SIG-M5 (cell line): ENCODE results near the gene PGM1.

Experiments
- DNase-seq: peaks from one replicate; lab custom pipeline; 2025; lab: John Stamatoyannopoulos, UW

PGM1 gene

GRCh38 chr1:63665824-63666223, 72.6 kb downstream of the PGM1 start:
- no peak for DNase-seq

DNA sequence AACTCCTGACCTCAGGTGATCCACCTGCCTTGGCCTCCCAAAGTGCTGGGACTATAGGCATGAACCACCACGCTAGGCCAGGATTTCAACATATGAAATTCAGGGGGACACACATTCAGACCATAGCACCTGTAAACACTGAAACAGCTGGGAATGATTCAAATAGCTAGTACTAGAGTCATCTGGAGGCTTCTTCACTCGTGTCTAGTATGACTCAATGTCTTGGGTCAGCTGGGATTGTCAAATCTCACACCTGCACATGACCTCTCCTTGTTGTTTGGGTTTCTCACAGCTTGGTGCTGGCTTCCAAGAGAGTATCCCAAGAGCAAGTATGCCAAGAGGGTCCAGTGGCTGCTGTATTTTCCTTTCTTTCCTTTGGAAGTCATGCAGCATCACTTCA, 75.1 kb downstream of the PGM1 start:
- DNase-seq = no peak

DNA sequence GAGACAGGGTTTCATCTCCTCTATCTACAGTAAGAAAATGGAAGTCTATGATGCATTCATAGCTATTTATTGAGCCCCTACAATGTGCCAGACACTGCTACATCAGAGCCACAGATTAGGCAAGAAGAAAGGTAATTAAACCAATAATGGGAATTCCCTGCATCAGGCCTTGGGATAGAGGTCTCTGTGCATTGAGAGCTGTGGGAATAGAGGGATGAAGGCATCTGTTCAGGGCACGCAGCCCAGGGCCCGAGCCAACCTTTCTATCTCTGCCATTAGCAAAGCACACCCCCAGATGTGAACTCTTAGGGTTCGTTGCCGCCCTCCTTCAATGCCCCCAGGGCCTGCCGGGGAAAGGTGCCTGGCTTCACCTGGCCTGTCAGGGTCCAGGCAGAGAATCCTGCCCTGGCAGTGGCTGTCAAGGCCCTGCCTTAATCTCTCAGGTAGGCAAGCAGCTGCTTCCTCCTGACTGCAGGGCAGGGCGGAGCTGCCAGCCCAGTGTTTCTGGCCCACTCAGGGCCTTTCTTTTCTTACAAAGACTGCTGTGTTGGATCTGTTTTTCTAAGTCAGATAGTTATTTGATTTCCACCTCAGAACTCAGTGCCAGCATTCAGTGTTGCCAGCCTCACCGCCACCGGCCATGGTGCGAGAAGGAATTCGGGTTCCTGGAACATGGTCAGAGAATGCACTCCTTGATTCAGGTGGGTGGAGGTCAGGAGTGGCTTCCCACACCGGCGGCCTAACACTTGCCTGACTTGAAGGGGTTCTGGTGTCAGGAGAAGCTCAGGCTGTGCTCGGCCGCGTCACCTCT, 76.1 kb downstream of the PGM1 start:
- DNase-seq = no peak

- no peak for DNase-seq
Observed at GRCh38 chr1:63670164-63670563, 77.0 kb downstream of the PGM1 start.

- DNase-seq = no peak
Observed at GRCh38 chr1:63671514-63671913, 78.3 kb downstream of the PGM1 start.

DNA sequence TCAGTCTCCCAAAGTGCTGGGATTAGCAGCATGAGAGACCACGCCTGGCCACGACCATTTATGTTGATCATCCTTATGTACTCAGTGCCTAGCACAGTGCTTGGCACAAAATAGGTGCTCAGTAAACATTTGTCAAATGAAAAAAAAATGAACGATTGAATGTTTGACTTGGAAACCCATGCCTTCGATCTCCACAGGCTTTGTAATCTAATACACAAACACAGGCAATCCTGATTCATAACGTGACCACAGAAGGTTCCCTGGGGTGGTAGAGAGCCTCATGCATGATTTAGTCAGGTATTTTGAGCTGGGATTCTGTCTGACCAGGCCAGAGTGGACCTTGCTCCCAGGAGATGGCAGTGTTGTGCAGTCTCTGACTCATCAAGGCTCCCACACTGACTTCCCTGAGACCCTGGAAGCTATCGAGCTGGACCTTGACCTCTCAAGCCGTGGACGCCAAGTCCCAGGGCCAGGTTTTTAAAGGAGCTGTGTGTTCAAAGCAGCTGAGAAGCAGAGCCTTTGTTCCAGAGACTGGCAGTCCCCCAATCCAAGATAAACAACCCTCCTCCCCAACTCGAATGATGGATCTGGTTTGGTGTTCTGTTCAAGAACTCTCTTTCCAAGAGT, 81.1 kb downstream of the PGM1 start:
- DNase-seq = no peak

DNA sequence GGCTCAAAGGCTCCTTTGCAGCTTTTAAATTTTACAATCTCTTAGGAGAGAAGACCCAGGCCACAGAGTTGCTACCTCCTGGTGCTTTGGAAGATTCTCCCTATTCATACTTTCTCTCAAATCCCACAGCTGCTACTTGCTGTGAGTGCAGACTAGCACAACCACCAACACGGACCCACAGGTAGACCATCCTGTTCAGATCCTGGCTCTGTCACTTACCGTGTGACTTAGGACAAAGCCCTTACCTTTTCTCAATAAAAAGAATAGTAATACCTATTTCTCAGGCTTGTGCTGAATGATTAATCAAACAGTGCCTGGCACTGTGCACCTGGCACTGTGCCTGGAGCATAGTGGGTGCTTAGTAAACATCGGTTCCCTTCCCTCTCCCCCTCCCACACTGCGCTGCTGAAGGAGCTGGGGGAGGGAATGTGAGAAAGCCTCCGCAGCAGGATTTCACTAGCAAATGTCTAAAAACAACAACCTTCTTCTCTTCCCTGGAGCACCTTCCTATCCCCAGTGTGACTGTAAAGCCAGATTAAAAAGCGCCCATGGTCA, 81.7 kb downstream of the PGM1 start:
- no peak for DNase-seq

DNA sequence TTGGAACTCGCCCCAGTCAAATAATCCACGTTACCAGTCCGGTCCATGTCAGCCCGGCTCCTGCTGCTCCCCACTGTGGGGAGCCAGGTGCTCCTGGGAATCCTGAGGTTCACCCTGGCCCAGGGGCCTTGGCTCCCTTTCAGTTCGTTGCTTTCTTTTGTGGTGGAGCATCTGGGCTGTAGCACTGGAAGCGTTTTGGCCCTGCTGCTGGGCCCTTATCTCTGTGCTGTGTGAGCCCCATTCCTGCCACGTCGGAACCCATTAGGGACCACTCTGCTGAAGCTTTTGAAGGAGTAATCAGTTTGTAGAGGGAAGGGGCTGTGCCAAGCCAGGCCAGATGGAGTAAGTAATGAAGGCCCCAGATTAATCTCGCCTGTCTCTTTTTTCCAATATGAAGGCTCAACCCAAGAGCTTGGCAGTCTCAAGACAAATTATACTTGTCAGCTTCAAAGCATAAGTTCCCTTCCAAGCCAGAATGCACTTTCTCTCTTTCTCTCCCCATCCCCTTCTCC, 82.3 kb downstream of the PGM1 start:
- no peak for DNase-seq

GRCh38 chr1:63677497-63677896, 84.3 kb downstream of the PGM1 start:
- no peak for DNase-seq

DNA sequence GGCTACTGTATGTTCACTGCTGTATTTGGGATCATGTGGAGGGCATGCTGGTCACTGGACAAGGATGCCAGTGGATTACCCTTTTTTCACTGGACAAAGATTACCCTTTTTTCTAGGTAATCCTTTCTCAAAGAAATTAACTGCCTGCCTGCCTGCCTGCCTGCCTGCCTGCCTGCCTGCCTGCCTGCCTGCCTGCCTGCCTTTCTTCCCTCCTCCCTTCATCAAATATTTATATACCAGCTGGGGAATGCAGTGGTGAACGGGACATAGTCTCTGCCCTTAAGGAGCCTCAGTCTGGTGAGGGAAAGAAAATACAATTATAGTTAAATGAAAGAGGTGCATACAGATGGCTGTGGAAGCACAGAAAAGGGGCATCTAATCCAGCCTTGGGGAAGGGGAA, 85.0 kb downstream of the PGM1 start:
- DNase-seq = no peak

DNA sequence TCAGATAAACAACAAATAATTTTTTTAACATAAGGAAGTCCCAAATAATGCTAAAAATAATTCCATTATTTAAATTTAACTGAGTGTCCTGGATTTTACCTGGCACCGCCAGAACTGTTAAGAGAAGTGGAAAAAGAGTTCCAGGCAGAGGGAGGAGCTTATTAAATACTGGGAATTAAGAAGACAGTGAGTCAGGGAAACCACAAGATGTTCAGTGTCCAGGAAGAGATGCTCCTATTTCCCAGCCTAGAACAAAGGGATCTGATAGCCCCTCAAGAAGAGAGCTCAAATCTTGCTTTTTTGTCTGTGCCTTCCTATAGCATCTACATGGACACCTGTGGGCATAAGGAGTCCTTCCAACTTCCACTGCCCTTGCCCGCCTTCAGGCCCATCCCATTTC, 85.9 kb downstream of the PGM1 start:
- no peak for DNase-seq

- DNase-seq = no peak
Observed at GRCh38 chr1:63679589-63679988, 86.4 kb downstream of the PGM1 start.

- no peak for DNase-seq
Observed at GRCh38 chr1:63682936-63683335, 89.7 kb downstream of the PGM1 start.

GRCh38 chr1:63683759-63684158, 90.5 kb downstream of the PGM1 start:
- DNase-seq = no peak

DNA sequence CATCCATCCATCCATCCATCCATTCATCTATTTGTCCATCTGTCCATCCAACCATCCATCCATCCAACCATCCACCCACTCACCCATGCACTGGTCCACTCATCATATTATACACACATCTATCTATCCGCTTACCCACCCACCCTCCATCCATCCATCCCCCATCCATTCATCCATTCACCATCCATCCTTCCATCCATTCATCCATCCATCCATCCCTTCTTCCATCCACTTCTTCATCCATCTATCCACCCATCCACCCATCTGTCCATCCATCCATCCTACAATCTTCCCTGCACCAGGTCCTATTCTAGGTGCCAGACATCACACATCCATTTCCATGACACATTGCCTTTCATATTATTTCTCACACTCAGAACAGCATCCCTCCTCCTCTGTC, 93.5 kb downstream of the PGM1 start:
- DNase-seq = no peak

DNA sequence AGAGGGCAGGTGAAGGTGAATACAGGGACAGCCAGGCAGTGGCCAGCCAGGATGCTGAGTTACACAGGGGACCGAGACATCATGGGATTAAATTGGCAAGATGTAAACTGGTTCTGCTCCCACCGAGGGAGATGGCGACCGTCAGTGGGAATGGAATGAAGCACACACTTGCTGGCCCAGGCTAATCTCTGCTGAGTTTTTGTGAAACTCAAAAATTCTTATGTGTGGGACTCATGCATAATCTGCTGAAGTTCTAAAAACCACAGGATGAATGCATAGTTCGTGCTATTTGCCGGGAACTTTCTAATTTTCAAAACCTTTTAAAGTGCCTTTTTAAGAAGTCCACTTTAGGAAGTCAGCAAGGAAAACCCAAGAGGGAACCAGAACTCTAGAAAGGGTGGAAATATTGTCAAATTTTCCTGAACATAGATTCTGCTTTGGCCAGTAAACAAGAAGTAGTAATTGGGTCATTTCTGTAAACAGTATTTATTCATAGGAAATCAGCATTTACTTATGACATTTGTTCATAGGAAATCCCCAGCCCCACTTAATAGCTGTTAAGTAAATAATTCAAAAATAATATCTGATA, 95.2 kb downstream of the PGM1 start:
- DNase-seq = no peak

GRCh38 chr1:63690966-63691700, 97.9 kb downstream of the PGM1 start:
- DNase-seq = no peak

DNA sequence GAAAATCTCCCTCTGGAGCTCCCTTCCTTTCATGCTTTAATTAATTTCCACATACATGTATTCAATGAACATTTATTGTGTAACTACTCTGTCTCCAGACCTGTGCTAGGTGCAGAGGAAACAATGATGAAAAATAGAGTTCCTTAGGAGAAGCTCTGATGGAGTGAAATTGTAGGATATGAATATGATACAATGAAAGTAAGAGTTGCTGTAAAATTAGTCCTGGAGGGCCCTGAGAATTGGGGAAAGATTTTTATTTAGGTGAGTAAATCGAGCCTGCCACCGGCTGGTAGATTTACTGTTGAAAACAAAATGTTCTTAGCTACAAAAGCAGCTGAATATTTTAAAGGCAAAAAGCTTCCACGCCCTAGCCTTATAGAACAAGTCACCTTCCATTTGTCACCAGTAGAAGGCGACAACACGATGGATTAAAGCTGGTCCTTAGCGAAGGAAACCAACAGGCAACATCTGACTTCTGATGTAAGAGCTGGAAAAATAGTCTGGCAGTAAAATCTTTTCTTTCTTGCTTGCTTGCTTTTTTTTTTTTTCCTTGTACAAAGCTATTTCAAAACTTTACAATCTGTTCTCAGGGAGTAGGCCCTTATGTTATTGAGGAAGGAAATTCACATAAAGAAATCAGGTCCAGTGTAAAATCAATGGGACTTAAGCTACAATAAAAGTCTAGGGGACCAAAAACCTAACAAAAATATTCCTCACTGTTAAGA, 98.7 kb downstream of the PGM1 start:
- no peak for DNase-seq

GRCh38 chr1:63693944-63694571, 100.8 kb downstream of the PGM1 start:
- no peak for DNase-seq

DNA sequence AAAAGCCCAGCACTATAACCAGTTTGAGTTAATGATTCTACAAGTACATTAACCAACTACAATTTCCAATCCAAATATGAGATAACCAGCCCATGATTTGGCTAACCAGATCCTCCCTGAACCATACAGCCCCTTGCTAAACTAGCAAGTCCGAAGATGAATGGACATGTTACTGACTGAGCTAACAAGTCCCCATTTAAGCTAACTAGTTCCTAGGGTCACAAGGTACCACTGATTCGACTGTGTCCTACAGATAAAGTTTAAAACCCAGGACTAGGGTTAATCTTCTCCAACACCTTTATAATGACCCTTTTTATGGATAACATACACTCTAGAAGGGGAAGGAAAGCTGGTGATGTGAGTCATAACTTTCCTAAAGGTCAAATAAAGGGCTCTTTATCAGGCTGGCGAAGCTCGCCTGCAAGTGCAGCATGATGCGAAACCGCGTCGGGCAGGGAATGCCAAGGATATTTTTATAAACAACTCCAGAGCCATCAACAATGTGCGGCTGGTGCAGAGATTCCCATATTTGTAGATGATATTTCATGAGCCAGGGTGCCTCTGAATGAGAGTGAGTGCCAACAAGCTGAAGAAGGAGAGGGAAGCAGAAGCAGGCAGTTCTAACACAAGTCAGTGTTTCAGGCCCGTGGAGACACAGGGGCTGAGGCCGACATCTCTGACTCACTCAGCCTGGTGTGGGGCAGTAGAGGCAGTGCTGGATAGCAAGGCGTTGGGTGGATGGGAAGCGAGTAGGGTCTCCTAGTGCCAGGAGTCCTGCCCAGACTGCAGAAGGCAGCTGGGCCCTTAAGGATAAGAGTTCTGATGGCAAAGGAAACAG, 105.0 kb downstream of the PGM1 start:
- DNase-seq = no peak
